Endodermal cell (in vitro differentiated cells): ENCODE measurements around the gene GIGYF1. TPM values are rescaled to one million over a fixed set of nuclear protein-coding genes. Genes with fewer than 3 reads are reported as not detected.

ENCODE experiments used
- DNase-seq: peaks from one replicate; pipeline ENCODE4 v3.0.0-alpha.2; 2017
- H3K27ac ChIP-seq: 2 replicates; pipeline ENCODE4 v1.5.1; 2013; ENCODE audit warnings: mild to moderate bottlenecking, low read depth, low read length, moderate library complexity
- H3K27me3 ChIP-seq: 2 replicates; pipeline ENCODE4 v1.6.1; 2013; ENCODE audit warnings: mild to moderate bottlenecking, low read length, moderate library complexity; ENCODE audit not compliant: insufficient read depth, control insufficient read depth, poor library complexity, severe bottlenecking
- H3K36me3 ChIP-seq: 2 replicates; pipeline ENCODE4 v1.7.0; 2013; ENCODE audit warnings: mild to moderate bottlenecking, low read length, moderate library complexity; ENCODE audit not compliant: control insufficient read depth, insufficient read depth
- H3K4me1 ChIP-seq: one replicate; pipeline ENCODE4 v1.7.0; 2013; ENCODE audit warnings: low read length; ENCODE audit not compliant: control insufficient read depth, insufficient read depth
- H3K4me3 ChIP-seq: 2 replicates; pipeline ENCODE4 v1.5.1; 2013; ENCODE audit warnings: mild to moderate bottlenecking, low read length, moderate library complexity
- H3K9ac ChIP-seq: 2 replicates; pipeline ENCODE4 v1.6.1; 2013; ENCODE audit warnings: mild to moderate bottlenecking, low read length, moderate library complexity; ENCODE audit not compliant: poor library complexity, severe bottlenecking; ENCODE audit errors: extremely low read depth
- H3K9me3 ChIP-seq: 2 replicates; pipeline ENCODE4 v1.6.1; 2013; ENCODE audit warnings: mild to moderate bottlenecking, low read length, moderate library complexity; ENCODE audit not compliant: control insufficient read depth
- H3K27ac Mint-ChIP-seq: 2 replicates; pipeline ENCODE4 v1.8.0; 2020; ENCODE audit warnings: mixed read lengths
- H3K27me3 Mint-ChIP-seq: 2 replicates; pipeline ENCODE4 v1.8.0; 2021; ENCODE audit warnings: mild to moderate bottlenecking, mixed read lengths; ENCODE audit not compliant: insufficient read depth
- H3K36me3 Mint-ChIP-seq: 2 replicates; pipeline ENCODE4 v1.8.0; 2020; ENCODE audit warnings: low read depth, mixed read lengths
- H3K4me1 Mint-ChIP-seq: 2 replicates; pipeline ENCODE4 v1.8.0; 2020; ENCODE audit warnings: mixed read lengths
- H3K4me3 Mint-ChIP-seq: 2 replicates; pipeline ENCODE4 v1.8.0; 2020; ENCODE audit warnings: mild to moderate bottlenecking, moderate library complexity, mixed read lengths
- H3K9me3 Mint-ChIP-seq: 2 replicates; pipeline ENCODE4 v1.8.0; 2020; ENCODE audit warnings: mild to moderate bottlenecking, mixed read lengths
- WGBS, 2 experiments: methylation state at CpG; one replicate each; pipeline versions ENCODE4 v1.1.5 to v1.1.7; 2013; ENCODE audit warnings: missing lambda C conversion rate in 2 of 2, mixed read lengths in 1 of 2; ENCODE audit not compliant: insufficient coverage in 1 of 2, insufficient read length in 1 of 2; 5-methylcytosine and 5-hydroxymethylcytosine counted together
- total RNA-seq, 2 donors: library from RNA; stranded (reverse); fragmentation: NEBNext Ultra II Directional in 1 of 2; extraction: Animal tissue kit (Norgen Biotek cat#: 25700) in 1 of 2; gene quantifications; 2 replicates in 1 of 2; 3 replicates in 1 of 2; pipeline ENCODE4 v1.2.1, GENCODE V29; 2021
- TF ChIP-seq, protein P1 (sequence below): fragments of 200-600 bp; sonication (generic); conservative IDR thresholded peaks from 2 replicates; pipeline ENCODE4 v1.5.0; 2021; ENCODE audit warnings: antibody characterized with exemption, mild to moderate bottlenecking

Gene GIGYF1
- total RNA-seq, 2 donors from 2014 or later: 90.0 to 101 TPM

DNA sequence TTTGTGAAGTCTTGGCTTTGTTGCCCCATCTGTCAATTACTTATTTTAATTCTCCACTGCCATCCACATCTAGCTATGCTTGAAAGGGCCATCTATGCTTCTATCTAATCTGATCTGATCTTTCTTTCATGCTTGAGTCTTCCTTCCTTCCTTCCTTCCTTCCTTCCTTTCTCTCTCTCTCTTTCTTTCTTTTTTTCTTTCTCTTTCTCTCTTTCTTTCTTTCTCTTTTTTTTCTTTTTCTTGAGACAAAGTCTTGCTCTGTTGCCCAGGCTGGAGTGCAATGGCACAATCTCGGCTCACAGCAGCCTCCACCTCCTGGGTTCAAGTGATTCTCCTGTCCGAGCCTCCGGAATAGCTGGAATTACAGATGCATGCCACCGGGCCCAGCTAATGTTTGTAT lies 64.0 kb downstream of the GIGYF1 start:
- Histone ChIP-seq H3K9ac (no peak overlapping the region), H3K36me3 (no peaks in the 10 kb centered on the region), H3K4me3 (no peak overlapping the region), H3K27ac (no peak overlapping the region), H3K4me1 (no peaks in the 10 kb centered on the region), H3K9me3 (no peaks in the 10 kb centered on the region), H3K27me3 (peaks cover 44% of the 10 kb centered on the region)
- Mint-ChIP-seq H3K4me3 (no peak overlapping the region), H3K36me3 (no peaks in the 10 kb centered on the region), H3K27me3 (peaks cover 60% of the 10 kb centered on the region), H3K4me1 (peaks cover 3% of the 10 kb centered on the region), H3K9me3 (no peaks in the 10 kb centered on the region), H3K27ac (no peak overlapping the region)
- WGBS, 2 experiments: 71 to 84% methylated on average over 4 of the region's 4 CpGs
- no peak for DNase-seq
- TF ChIP-seq, protein P1, sequence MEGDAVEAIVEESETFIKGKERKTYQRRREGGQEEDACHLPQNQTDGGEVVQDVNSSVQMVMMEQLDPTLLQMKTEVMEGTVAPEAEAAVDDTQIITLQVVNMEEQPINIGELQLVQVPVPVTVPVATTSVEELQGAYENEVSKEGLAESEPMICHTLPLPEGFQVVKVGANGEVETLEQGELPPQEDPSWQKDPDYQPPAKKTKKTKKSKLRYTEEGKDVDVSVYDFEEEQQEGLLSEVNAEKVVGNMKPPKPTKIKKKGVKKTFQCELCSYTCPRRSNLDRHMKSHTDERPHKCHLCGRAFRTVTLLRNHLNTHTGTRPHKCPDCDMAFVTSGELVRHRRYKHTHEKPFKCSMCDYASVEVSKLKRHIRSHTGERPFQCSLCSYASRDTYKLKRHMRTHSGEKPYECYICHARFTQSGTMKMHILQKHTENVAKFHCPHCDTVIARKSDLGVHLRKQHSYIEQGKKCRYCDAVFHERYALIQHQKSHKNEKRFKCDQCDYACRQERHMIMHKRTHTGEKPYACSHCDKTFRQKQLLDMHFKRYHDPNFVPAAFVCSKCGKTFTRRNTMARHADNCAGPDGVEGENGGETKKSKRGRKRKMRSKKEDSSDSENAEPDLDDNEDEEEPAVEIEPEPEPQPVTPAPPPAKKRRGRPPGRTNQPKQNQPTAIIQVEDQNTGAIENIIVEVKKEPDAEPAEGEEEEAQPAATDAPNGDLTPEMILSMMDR: no peak

Other genes with a start within 250 kb of the GIGYF1 start
- gene SPACDR, start 230.0 kb downstream of the GIGYF1 start, total RNA-seq: 1 to 10 TPM; 1.3 to 1.5 TPM
- gene TSC22D4, start 215.0 kb downstream of the GIGYF1 start, total RNA-seq: 10 to 100 TPM; 30.9 to 35.2 TPM
- 1 to 10 TPM; 7.9 to 9.3 TPM for gene NYAP1, start 210.3 kb downstream of the GIGYF1 start, total RNA-seq
- gene AGFG2, start 155.0 kb downstream of the GIGYF1 start, total RNA-seq: 10 to 100 TPM in 1 of 2 donors, 1 to 10 TPM in 1; 8.5 to 28.9 TPM
- 1 to 10 TPM; 5.8 to 6.3 TPM for gene SAP25, start 120.3 kb downstream of the GIGYF1 start, total RNA-seq
- 10 to 100 TPM; 49.4 to 56.0 TPM for gene LRCH4, start 108.1 kb downstream of the GIGYF1 start, total RNA-seq
- 1 to 10 TPM; 1.3 to 3.0 TPM for gene FBXO24, start 107.9 kb downstream of the GIGYF1 start, total RNA-seq
- 10 to 100 TPM; 17.5 to 37.7 TPM for gene PCOLCE, start 91.9 kb downstream of the GIGYF1 start, total RNA-seq
- gene MOSPD3, start 81.7 kb downstream of the GIGYF1 start, total RNA-seq: 10 to 100 TPM; 19.8 to 25.5 TPM
- gene TFR2, start 52.7 kb downstream of the GIGYF1 start, total RNA-seq: 1 to 10 TPM; 1.4 to 2.1 TPM
- not detected for gene ACTL6B, start 37.8 kb downstream of the GIGYF1 start, total RNA-seq
- gene GNB2, start 20.5 kb downstream of the GIGYF1 start, total RNA-seq: 100 to 1,000 TPM; 197 to 230 TPM
- gene POP7, start 11.9 kb upstream of the GIGYF1 start, total RNA-seq: 10 to 100 TPM; 51.7 to 59.2 TPM
- under 1 TPM in 1 of 2 donors, not detected in 1; 0.33 TPM for gene EPO, start 26.2 kb upstream of the GIGYF1 start, total RNA-seq
- not detected for gene ZAN, start 39.3 kb upstream of the GIGYF1 start, total RNA-seq
- gene EPHB4, start 133.3 kb upstream of the GIGYF1 start, total RNA-seq: 100 to 1,000 TPM; 106 to 117 TPM
- gene SLC12A9, start 158.5 kb upstream of the GIGYF1 start, total RNA-seq: 10 to 100 TPM; 22.5 to 35.1 TPM
- gene TRIP6, start 173.1 kb upstream of the GIGYF1 start, total RNA-seq: 100 to 1,000 TPM; 107 to 114 TPM
- 100 to 1,000 TPM; 186 to 236 TPM for gene SRRT, start 180.9 kb upstream of the GIGYF1 start, total RNA-seq
- gene UFSP1, start 195.5 kb upstream of the GIGYF1 start, total RNA-seq: 1 to 10 TPM; 3.7 to 4.0 TPM
- 10 to 100 TPM in 1 of 2 donors, 1 to 10 TPM in 1; 2.6 to 13.7 TPM for gene ACHE, start 201.6 kb upstream of the GIGYF1 start, total RNA-seq